SK-N-SH (cell line): Measurements from ENCODE around the gene CHMP4A. TPM values are rescaled to one million over a fixed set of nuclear protein-coding genes. Genes with fewer than 3 reads are reported as not detected.

Experiments used
- CTCF ChIP-seq: fragments of 200-600 bp; sonication (generic); IDR thresholded peaks from 2 replicates; pipeline ENCODE4 v1.6.1; 2017; ENCODE audit warnings: antibody characterized with exemption, mild to moderate bottlenecking, moderate library complexity
- EZH2phosphoT487 ChIP-seq: fragments of 200-600 bp; sonication (generic); IDR thresholded peaks from 2 replicates; pipeline ENCODE4 v1.6.1; 2017; ENCODE audit warnings: low read depth, mixed run types, mild to moderate bottlenecking, antibody characterized with exemption, moderate library complexity, borderline replicate concordance
- IRF3 ChIP-seq: fragments of 150-350 bp; IDR thresholded peaks from 2 replicates; pipeline ENCODE4 v1.6.1; 2016; ENCODE audit warnings: mild to moderate bottlenecking, low read depth, low read length
- PBX3 ChIP-seq: IDR thresholded peaks from 2 replicates; pipeline ENCODE4; 2012
- POLR2AphosphoS5 ChIP-seq: IDR thresholded peaks from 2 replicates; pipeline ENCODE4 v1.6.1; 2012; ENCODE audit warnings: low read depth, low read length
- RAD21 ChIP-seq: IDR thresholded peaks from 2 replicates; pipeline ENCODE4 v1.6.1; 2012; ENCODE audit warnings: mild to moderate bottlenecking, low read length
- RFX5 ChIP-seq: IDR thresholded peaks from 2 replicates; pipeline ENCODE4 v1.6.1; 2012; ENCODE audit warnings: mild to moderate bottlenecking, improper control_type of control experiment, low read length
- SMC3 ChIP-seq: IDR thresholded peaks from 2 replicates; pipeline ENCODE4 v1.6.1; 2012; ENCODE audit warnings: low read depth, low read length, improper control_type of control experiment
- USF1 ChIP-seq: IDR thresholded peaks from 2 replicates; pipeline ENCODE4 v1.4.0; 2012; ENCODE audit warnings: low read depth, borderline replicate concordance
- USF2 ChIP-seq: fragments of 150-350 bp; IDR thresholded peaks from 2 replicates; pipeline ENCODE4 v1.6.1; 2017; ENCODE audit warnings: antibody characterized with exemption, low read length, low read depth, borderline replicate concordance
- ZBTB33 ChIP-seq: IDR thresholded peaks from 2 replicates; pipeline ENCODE4 v1.4.0; 2012; ENCODE audit warnings: low read depth, borderline replicate concordance
- polyA plus RNA-seq, 3 experiments: library from polyadenylated mRNA; depleted of rRNA; stranded (reverse); fragments of >200 nt; gene quantifications; 2 replicates each; pipeline ENCODE4 v1.2.3, GENCODE V29; 2012

CHMP4A gene
- polyA plus RNA-seq, 1 of the 3 experiments (the other 2 are of a cell fraction), result 92.4 TPM

- peak; percentile 82 for TF ChIP-seq USF2
- peak; percentile 95 for TF ChIP-seq CTCF
- TF ChIP-seq POLR2AphosphoS5, result peak; percentile 91
- peak; percentile 45; the same call in 1 of the 2 replicates for TF ChIP-seq PBX3
- TF ChIP-seq RFX5, result no peak
- peak; percentile 76 for TF ChIP-seq RAD21
- no peak for TF ChIP-seq IRF3
- TF ChIP-seq ZBTB33, result peak; percentile 66; the same call in 1 of the 2 replicates
- TF ChIP-seq SMC3, result peak; percentile 63
- TF ChIP-seq EZH2phosphoT487, result no peak
- TF ChIP-seq USF1, result peak; percentile 95
- TF ChIP-seq, all 33 proteins: peak for 19
Measured at GRCh38 chr14:24160850-24161804, 52.2 kb downstream of the CHMP4A start, which contains the start of gene IRF9 (continued).
